HepG2 (cell line): Measurements from ENCODE around the gene SCAPER. TPM values are rescaled to one million over a fixed set of nuclear protein-coding genes. Genes with fewer than 3 reads are reported as not detected.

Experiments used
- ATAC-seq: fragments of 200-7000 bp; cut with Tn5 transposase; 3 replicates; pipeline ENCODE4 v1.9.1; 2020; ENCODE audit warnings: mild to moderate bottlenecking, moderate library complexity
- BruUV-seq: library from RNA; stranded (reverse); fragments of 400-500 nt; replicated peaks from 2 replicates; lab custom pipeline; 2021; lab: Mats Ljungman, UMichigan
- CTCF ChIA-PET: fragments of 300-600 bp; formaldehyde crosslinking; extraction: SDS; loops from one replicate; lab custom pipeline; 2021; ENCODE audit warnings: low total read pairs, inconsistent platforms, low intra/inter-chr PET ratio; lab: Yijun Ruan, JAX
- POLR2A ChIA-PET: fragments of 350-600 bp; sonication (Branson Sonifier 250); formaldehyde crosslinking; loops from one replicate; lab custom pipeline; 2020; ENCODE audit warnings: antibody characterized with exemption, inconsistent platforms; lab: Yijun Ruan, JAX
- DNase-seq: peaks from one replicate; pipeline ENCODE4 v3.0.0-alpha.2; 2015; ENCODE audit warnings: low spot score
- FAIRE-seq: peaks from 3 replicates; lab custom pipeline; 2011; peaks lifted over from hg19 to GRCh38; lab: Jason Lieb, UNC
- H2AFZ ChIP-seq: one replicate; pipeline ENCODE4 v1.6.1; 2011; ENCODE audit warnings: low read length, inconsistent platforms
- H3K27ac ChIP-seq: fragments of 300-600 bp; 3 replicates; pipeline ENCODE4 v1.8.0; 2011; ENCODE audit warnings: mixed run types, mild to moderate bottlenecking, mixed read lengths, low read length, inconsistent platforms; ENCODE audit not compliant: insufficient read depth; ENCODE audit errors: extremely low read length
- H3K27me3 ChIP-seq, 2 experiments: fragments of 200-600 bp in 1 of 2; 2 replicates in 1 of 2; 3 replicates in 1 of 2; pipeline versions ENCODE4 v1.6.0 to v1.8.0; 2011; ENCODE audit warnings: low read length in 2 of 2, mild to moderate bottlenecking in 2 of 2, moderate library complexity in 2 of 2, inconsistent platforms in 1 of 2; ENCODE audit not compliant: insufficient read depth in 2 of 2, control insufficient read depth in 1 of 2
- H3K36me3 ChIP-seq, 2 experiments: fragments of 200-600 bp in 1 of 2; replicated peaks in 1 of 2; 2 replicates in 1 of 2; 3 replicates in 1 of 2; pipeline versions ENCODE4 v1.5.1 to v1.8.0; 2011; ENCODE audit warnings: low read length in 2 of 2, inconsistent platforms in 1 of 2; ENCODE audit not compliant: insufficient read depth in 2 of 2, control insufficient read depth in 1 of 2
- H3K4me1 ChIP-seq: 2 replicates; pipeline ENCODE4 v1.5.1; 2012; ENCODE audit warnings: low read length, inconsistent platforms; ENCODE audit not compliant: insufficient read depth
- H3K4me2 ChIP-seq: 2 replicates; pipeline ENCODE4 v1.6.0; 2011; ENCODE audit warnings: low read depth, low read length, inconsistent platforms
- H3K4me3 ChIP-seq, 3 experiments: fragments of 200-600 bp in 1 of 3; sonication (generic), shearing (Covaris generic) in 1 of 3; replicated peaks in 1 of 3; 2 replicates each; pipeline ENCODE4 v1.5.1; 2011 to 2016; ENCODE audit warnings: low read length in 3 of 3, inconsistent platforms in 2 of 3, low read depth in 2 of 3, mild to moderate bottlenecking in 2 of 3, control low read depth in 1 of 3, mixed read lengths in 1 of 3; ENCODE audit not compliant: insufficient read depth in 1 of 3
- H3K79me2 ChIP-seq: one replicate; pipeline ENCODE4 v1.6.1; 2011; ENCODE audit warnings: low read length, inconsistent platforms; ENCODE audit not compliant: insufficient read depth
- H3K9ac ChIP-seq: 2 replicates; pipeline ENCODE4 v1.6.0; 2011; ENCODE audit warnings: mild to moderate bottlenecking, low read depth, low read length, inconsistent platforms; ENCODE audit not compliant: insufficient read depth
- H3K9me3 ChIP-seq: 2 replicates; pipeline ENCODE4 v1.5.1; 2012; ENCODE audit warnings: mild to moderate bottlenecking, low read length
- H4K20me1 ChIP-seq: 2 replicates; pipeline ENCODE4 v1.6.0; 2011; ENCODE audit warnings: inconsistent platforms, mild to moderate bottlenecking, low read length, moderate library complexity; ENCODE audit not compliant: insufficient read depth
- DR1 ChIP-seq: sonication (generic); formaldehyde crosslinking; IDR thresholded peaks from 2 replicates; pipeline ENCODE4 v1.8.0; 2021; ENCODE audit warnings: mild to moderate bottlenecking, missing genetic modification reagents, inconsistent platforms
- HOMEZ ChIP-seq: IDR thresholded peaks from 2 replicates; pipeline ENCODE4 v1.6.1; 2016; ENCODE audit warnings: low read depth
- MAFK ChIP-seq, 2 experiments: IDR thresholded peaks in 1 of 2; conservative IDR thresholded peaks in 1 of 2; 2 replicates each; pipeline ENCODE4 v1.6.1; 2011; ENCODE audit warnings: improper control_type of control experiment in 2 of 2, low read length in 2 of 2
- NFE2L2 ChIP-seq: fragments of 150-350 bp; IDR thresholded peaks from 2 replicates; pipeline ENCODE4 v1.6.1; 2014; ENCODE audit warnings: low read length
- RCOR2 ChIP-seq: IDR thresholded peaks from 2 replicates; pipeline ENCODE4 v1.6.1; 2016; ENCODE audit warnings: missing biosample characterization, missing genetic modification reagents
- ZNF253 ChIP-seq: sonication (generic); formaldehyde crosslinking; IDR thresholded peaks from 2 replicates; pipeline ENCODE4 v1.8.0; 2022; ENCODE audit warnings: mild to moderate bottlenecking, missing genetic modification reagents, borderline replicate concordance
- ZNF543 ChIP-seq: sonication (generic); formaldehyde crosslinking; IDR thresholded peaks from 2 replicates; pipeline ENCODE4 v1.4.0; 2020; ENCODE audit warnings: mild to moderate bottlenecking, missing genetic modification reagents
- ZNF781 ChIP-seq: sonication (generic); formaldehyde crosslinking; IDR thresholded peaks from 2 replicates; pipeline ENCODE4 v1.5.1; 2020; ENCODE audit warnings: borderline replicate concordance, mild to moderate bottlenecking, missing genetic modification reagents; ENCODE audit errors: not compliant biosample characterization
- WGBS: methylation state at CpG from one replicate; pipeline ENCODE4 v1.1.6; 2017; ENCODE audit warnings: low lambda C conversion rate; 5-methylcytosine and 5-hydroxymethylcytosine counted together
- in situ Hi-C: cut with HindIII; loops from 2 replicates; pipeline ENCODE4 v1.10.0; 2017; ENCODE audit warnings: low pct_unique_long_range_greater_than_20kb; ENCODE audit not compliant: extremely low pct_ligation_motif_present
- intact Hi-C: fragments of 100-400 bp; cut with micrococcal nuclease; formaldehyde crosslinking; loops from one replicate; pipeline ENCODE4 v1.10.0; 2022; ENCODE audit not compliant: unreplicated experiment
- polyA plus RNA-seq, 8 experiments: library from polyadenylated mRNA; depleted of rRNA in 3 of 8; stranded (reverse) in 7 of 8; unstranded in 1 of 8; fragments of >200 nt; fragmentation: Illumina TruSeq in 4 of 8; extraction: Trizol in 4 of 8; gene quantifications; 2 replicates each; pipeline versions ENCODE4 v1.2.1 to v1.2.3, GENCODE V29; 2011 to 2016; ENCODE audit warnings: low read depth in 4 of 8, missing spikeins in 1 of 8, mixed read lengths in 1 of 8; ENCODE audit not compliant: insufficient read depth in 1 of 8
- total RNA-seq, 5 experiments: library from RNA; depleted of rRNA; stranded (reverse); fragments of >200 nt; fragmentation: Illumina TruSeq; extraction: Trizol; gene quantifications; 2 replicates each; pipeline ENCODE4 v1.2.3, GENCODE V29; 2016; ENCODE audit warnings: low read depth in 1 of 5

Gene SCAPER
- total and polyA plus RNA-seq, 2 of the 13 experiments (the other 11 are each of a cell fraction or from before 2014, with no cell fraction given): 4.3 to 10.5 TPM

GRCh38 chr15:76321171-76321570 lies 584.0 kb downstream of the SCAPER start (continued):
- TF ChIP-seq DR1 (CRISPR knock-in tag) (no peak), HOMEZ (CRISPR knock-in tag) (no peak), ZNF781 (CRISPR knock-in tag) (no peak), ZNF543 (CRISPR knock-in tag) (no peak), ZNF253 (CRISPR knock-in tag) (no peak)

- DNase-seq (no peak), ATAC-seq (no peak), FAIRE-seq (no peak)
- Histone ChIP-seq H3K4me3 (no peak overlapping the region), H3K27me3 (peaks cover 0 to 15% of the 10 kb centered on the region in 2 experiments; a peak in 2 of 5 replicates), H3K9ac (no peak overlapping the region), H3K79me2 (no peaks in the 10 kb centered on the region), H3K36me3 (no peaks in the 10 kb centered on the region), H4K20me1 (no peaks in the 10 kb centered on the region), H3K27ac (no peak overlapping the region), H3K4me1 (peaks cover 19% of the 10 kb centered on the region), H2AFZ (no peak overlapping the region), H3K9me3 (no peaks in the 10 kb centered on the region), H3K4me2 (no peak overlapping the region)
- no TSS peak for BruUV-seq
- in situ Hi-C loops (no loop called here), intact Hi-C loops (no loop called here)
- WGBS: 52% methylated on average over 6 of the region's 6 CpGs
- TF ChIP-seq NFE2L2: peak; percentile 80
- TF ChIP-seq MAFK (conservative IDR thresholded peaks at IDR 0.05 in 1 of 2, IDR thresholded peaks at IDR 0.05 in 1 of 2; ENCODE audit: low read length in 2 of 2): peak; percentile 42 to 54
- no peak for TF ChIP-seq RCOR2 (CRISPR knock-in tag)
- ChIA-PET CTCF (no interaction called here), POLR2A (no interaction called here)
Observed at GRCh38 chr15:76320012-76320411, 585.1 kb downstream of the SCAPER start.
